AG04449 (cell line): ENCODE results near the gene SYT1.
A peak's percentile ranks its signal among the peaks of the same experiment; 100 is the strongest.

Experiments used
- CTCF ChIA-PET: fragments of 350-600 bp; formaldehyde crosslinking; extraction: SDS; loops from one replicate; lab custom pipeline; 2021; ENCODE audit warnings: antibody characterized with exemption; lab: Yijun Ruan, JAX
- POLR2A ChIA-PET: fragments of 400-600, 350-600 bp; formaldehyde crosslinking; extraction: SDS; loops from one replicate; lab custom pipeline; 2020; ENCODE audit warnings: antibody characterized with exemption, inconsistent platforms; lab: Yijun Ruan, JAX
- DNase-seq: peaks from one replicate; pipeline ENCODE4 v3.0.0-alpha.2; 2010; ENCODE audit warnings: low read depth, low spot score
- H3K4me3 ChIP-seq: 2 replicates; pipeline ENCODE4 v1.5.1; 2011; ENCODE audit warnings: low read depth, mild to moderate bottlenecking, control low read depth, low read length
- CTCF ChIP-seq: IDR thresholded peaks from one replicate; pipeline ENCODE4 v1.5.1; 2011; ENCODE audit warnings: mild to moderate bottlenecking, moderate library complexity, low read length, control low read depth, inconsistent platforms; ENCODE audit not compliant: insufficient read depth; ENCODE audit errors: missing control alignments

Gene SYT1

DNA sequence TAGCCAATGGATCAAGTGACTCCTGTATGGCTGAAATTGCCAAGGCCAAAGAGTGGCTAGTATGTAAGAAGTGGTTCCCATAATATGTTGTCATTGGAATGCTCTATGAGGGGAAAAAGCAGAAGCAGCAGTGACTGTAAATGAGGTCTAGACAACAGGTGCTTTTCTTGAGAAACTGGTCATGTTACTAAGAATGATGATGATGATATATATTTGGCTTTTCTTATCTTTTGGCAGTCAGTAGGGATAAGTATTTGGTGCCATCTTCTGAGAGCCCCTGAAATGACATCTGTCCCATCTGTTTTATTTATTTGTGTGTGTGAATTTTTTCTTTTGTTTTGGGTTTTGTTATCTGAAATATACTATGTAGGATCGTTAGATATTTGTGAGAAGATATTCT lies 141.7 kb downstream of the SYT1 start:
- DNase-seq, result no peak
- ChIA-PET POLR2A (no interaction called here), CTCF (interaction anchor here (4.9 kb wide), 1 partner anchor 536 kb away, joined by 43 read pairs; no protein-coding TSS in a partner anchor)
- peak; percentile 17 for TF ChIP-seq CTCF
- H3K4me3 ChIP-seq, result no peak overlapping the region

DNA sequence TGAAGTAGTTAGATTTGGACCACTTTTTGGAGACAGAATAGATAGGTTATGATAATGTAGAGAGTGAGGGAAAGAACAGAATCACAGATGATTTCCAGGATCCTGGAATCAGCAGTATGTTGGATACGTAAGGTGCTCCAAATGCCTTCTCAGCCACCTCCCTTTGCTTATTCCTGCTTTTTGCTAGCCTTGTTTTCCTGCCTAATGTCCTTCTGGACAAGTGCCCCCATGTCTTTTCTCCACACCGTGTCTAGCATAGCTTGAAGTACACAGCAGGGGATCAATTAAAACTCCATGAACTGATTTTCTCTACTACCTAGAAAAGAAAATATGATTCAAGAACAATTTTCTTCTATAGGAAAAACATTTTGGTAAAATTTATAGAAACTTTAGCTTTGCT lies 144.0 kb downstream of the SYT1 start:
- ChIA-PET CTCF (no interaction called here), POLR2A (no interaction called here)
- no peak overlapping the region for H3K4me3 ChIP-seq
- no peak for DNase-seq
- no peak for TF ChIP-seq CTCF

- CTCF ChIA-PET, result no interaction called here
- TF ChIP-seq CTCF, result no peak
- POLR2A ChIA-PET, result no interaction called here
- no peak for DNase-seq
- H3K4me3 ChIP-seq, result no peak overlapping the region
These were observed 148.1 kb downstream of the SYT1 start for GRCh38 chr12:79012636-79013035.

GRCh38 chr12:79016181-79016580 lies 151.6 kb downstream of the SYT1 start:
- ChIA-PET CTCF (no interaction called here), POLR2A (no interaction called here)
- no peak for TF ChIP-seq CTCF
- H3K4me3 ChIP-seq, result no peak overlapping the region
- no peak for DNase-seq

DNA sequence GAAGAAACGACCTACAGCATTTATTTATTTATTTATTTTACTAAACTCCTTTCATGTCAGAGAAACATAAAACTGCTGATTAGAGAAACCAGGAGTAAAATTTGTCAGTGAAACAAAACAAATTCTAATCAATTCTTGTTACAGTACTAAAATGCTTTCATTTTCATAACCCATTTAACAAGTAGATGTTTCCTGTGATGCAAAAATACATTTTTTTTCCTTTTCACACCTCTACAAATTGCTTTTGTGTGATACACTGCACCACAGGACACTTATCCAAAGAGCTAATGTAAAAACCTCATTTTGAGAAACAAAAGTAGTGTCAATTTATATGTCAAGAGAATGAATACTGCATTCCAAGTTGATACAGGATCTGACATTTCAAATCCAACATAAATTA lies 155.1 kb downstream of the SYT1 start:
- no peak overlapping the region for H3K4me3 ChIP-seq
- POLR2A ChIA-PET, result no interaction called here
- CTCF ChIA-PET, result no interaction called here
- TF ChIP-seq CTCF, result no peak
- DNase-seq, result no peak

- DNase-seq, result no peak
- ChIA-PET POLR2A (no interaction called here), CTCF (no interaction called here)
- H3K4me3 ChIP-seq, result no peak overlapping the region
- TF ChIP-seq CTCF, result no peak
These were observed 155.5 kb downstream of the SYT1 start for GRCh38 chr12:79020106-79020505.
